Adipocyte (in vitro differentiated cells): ENCODE data around the gene RUNX2.
"Not testable (repeated sequence)": the region's sequence is repeated elsewhere in the genome, so short reads cannot be mapped to it uniquely, and the experiment has no call there.

ENCODE experiments used
- DNase-seq: peaks from one replicate; pipeline ENCODE4 v3.0.0-alpha.2; 2015; ENCODE audit warnings: low read depth
- H3K27me3 ChIP-seq: replicated peaks from 2 replicates; pipeline ENCODE4 v1.7.0; 2013; ENCODE audit warnings: mild to moderate bottlenecking, low read length, moderate library complexity; ENCODE audit not compliant: control insufficient read depth, insufficient read depth
- H3K36me3 ChIP-seq: 2 replicates; pipeline ENCODE4 v1.7.0; 2013; ENCODE audit warnings: low read length, mild to moderate bottlenecking, moderate library complexity; ENCODE audit not compliant: control insufficient read depth, insufficient read depth, severe bottlenecking
- H3K4me1 ChIP-seq: 2 replicates; pipeline ENCODE4 v1.7.0; 2013; ENCODE audit warnings: mild to moderate bottlenecking, low read length, moderate library complexity; ENCODE audit not compliant: control insufficient read depth, insufficient read depth
- H3K4me3 ChIP-seq: 2 replicates; pipeline ENCODE4 v1.7.0; 2013; ENCODE audit warnings: mild to moderate bottlenecking, low read length, moderate library complexity
- H3K9ac ChIP-seq: 2 replicates; pipeline ENCODE4 v1.7.0; 2013; ENCODE audit warnings: mild to moderate bottlenecking, low read length, moderate library complexity
- H3K9me3 ChIP-seq: 2 replicates; pipeline ENCODE4 v1.7.0; 2013; ENCODE audit warnings: mild to moderate bottlenecking, low read length, moderate library complexity; ENCODE audit not compliant: control insufficient read depth

The RUNX2 gene

DNA sequence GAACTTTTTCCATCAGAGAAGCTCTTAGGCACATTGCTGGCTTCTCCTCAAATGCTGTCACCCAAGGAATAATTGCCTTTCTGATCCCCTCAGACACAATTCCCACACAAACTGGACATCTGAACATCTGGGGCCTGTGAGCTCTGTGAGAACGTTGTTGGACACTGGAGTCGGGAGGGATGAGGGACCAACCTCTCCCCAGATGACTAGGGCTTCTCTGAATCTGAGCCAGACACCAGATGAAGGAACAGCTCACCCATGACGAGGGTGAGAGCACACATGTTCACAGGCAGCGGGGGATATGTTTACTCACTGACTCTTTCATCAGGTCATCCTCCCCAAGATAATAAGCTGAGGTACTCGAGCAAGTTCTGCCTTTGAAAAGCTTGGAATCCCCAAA lies 333.5 kb downstream of the RUNX2 start:
- Histone ChIP-seq H3K4me1 (no peaks in the 10 kb centered on the region), H3K9me3 (no peaks in the 10 kb centered on the region)

DNA sequence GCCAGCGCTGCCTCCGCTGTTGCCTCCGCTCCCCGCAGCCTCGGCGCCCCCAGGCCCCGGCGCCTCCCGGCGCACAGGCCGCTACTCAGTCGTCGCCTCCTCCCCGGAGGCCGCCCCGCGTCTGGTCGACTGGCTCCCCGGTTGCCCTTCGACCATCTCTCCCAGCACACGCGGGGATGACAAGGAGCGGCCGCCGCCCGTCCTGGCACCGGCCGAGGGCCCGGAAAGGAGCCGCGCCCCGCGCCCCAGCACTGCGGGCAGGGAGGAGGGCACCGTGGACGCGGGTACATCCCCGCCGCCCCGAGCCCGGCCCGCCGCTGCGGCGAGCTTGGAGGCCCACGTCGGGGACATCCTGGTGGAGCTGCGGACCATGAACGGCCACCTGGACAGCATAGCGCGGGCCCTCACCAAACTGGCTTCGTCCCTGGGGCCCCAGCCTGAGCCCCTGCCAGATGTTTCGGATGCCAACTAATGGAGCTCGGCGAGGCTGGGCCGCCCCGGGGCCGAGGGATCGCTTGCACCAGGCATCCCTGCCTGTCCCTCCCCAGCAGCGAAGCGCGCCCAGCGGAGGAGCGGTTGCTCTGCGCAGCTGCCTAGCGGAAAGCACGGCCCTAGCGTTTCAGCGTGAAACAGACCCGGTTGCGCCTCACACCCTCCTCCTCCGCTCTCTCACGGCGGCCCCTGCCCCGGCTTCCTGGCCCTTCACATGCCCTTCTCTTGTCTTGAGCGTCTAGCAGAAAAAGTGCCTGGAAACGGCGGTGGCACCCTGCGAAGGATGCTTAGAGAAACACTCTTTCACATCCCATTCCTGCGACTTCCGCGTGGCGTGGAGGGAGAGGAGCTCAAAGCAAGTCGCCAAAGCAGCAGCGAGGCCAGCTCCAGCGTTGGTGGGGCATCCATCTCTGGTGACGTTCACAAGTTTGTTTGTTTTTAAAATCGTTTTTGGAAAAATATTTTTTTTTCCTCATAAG lies 335.4 kb downstream of the RUNX2 start:
- H3K9me3 ChIP-seq = no peaks in the 10 kb centered on the region
- peak overlapping the region; percentile 74 for H3K4me3 ChIP-seq
- H3K36me3 ChIP-seq = no peaks in the 10 kb centered on the region
- no peak for DNase-seq
- peak overlapping the region; percentile 68 for H3K9ac ChIP-seq
- H3K27me3 ChIP-seq = no peaks in the 10 kb centered on the region
- H3K4me1 ChIP-seq = no peaks in the 10 kb centered on the region

More for the DNA sequence above, 333.5 kb downstream of the RUNX2 start:
- peak; percentile 45 for DNase-seq
- Histone ChIP-seq H3K27me3 (no peaks in the 10 kb centered on the region), H3K4me3 (no peak overlapping the region), H3K9ac (no peak overlapping the region), H3K36me3 (no peaks in the 10 kb centered on the region)

- no peaks in the 10 kb centered on the region for H3K27me3 ChIP-seq
- no peak overlapping the region for H3K4me3 ChIP-seq
- no peak overlapping the region for H3K9ac ChIP-seq
- no peak for DNase-seq
- H3K4me1 ChIP-seq = no peaks in the 10 kb centered on the region
- no peaks in the 10 kb centered on the region for H3K9me3 ChIP-seq
- H3K36me3 ChIP-seq = no peaks in the 10 kb centered on the region
Observed at GRCh38 chr6:45664707-45665106, 336.6 kb downstream of the RUNX2 start.

DNA sequence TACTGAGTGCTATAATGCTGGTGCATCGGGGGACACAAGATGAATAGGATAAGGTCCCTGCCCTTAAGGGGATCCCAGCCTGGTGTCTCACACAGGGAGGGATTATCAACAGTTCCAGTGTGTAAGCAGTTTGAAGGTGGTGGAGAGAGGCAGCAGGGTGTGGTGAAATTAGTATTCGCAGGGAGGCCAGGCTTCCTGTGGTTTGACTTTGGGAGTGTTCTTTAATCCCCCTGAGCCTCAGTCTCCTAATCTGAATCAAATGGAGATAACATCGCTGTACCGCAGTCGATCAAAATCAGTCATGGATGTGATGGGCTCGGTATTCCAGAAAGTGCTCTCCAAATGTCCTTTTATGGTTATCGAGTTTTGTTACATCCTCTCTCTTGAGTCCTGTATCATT lies 337.7 kb downstream of the RUNX2 start:
- no peak for DNase-seq

GRCh38 chr6:45666846-45667245 lies 338.7 kb downstream of the RUNX2 start:
- Histone ChIP-seq H3K4me1 (no peaks in the 10 kb centered on the region), H3K4me3 (no peak overlapping the region), H3K27me3 (no peaks in the 10 kb centered on the region), H3K9ac (no peak overlapping the region), H3K36me3 (no peaks in the 10 kb centered on the region), H3K9me3 (no peaks in the 10 kb centered on the region)
- DNase-seq = no peak

More for the DNA sequence above, 337.7 kb downstream of the RUNX2 start:
- Histone ChIP-seq H3K9me3 (no peaks in the 10 kb centered on the region), H3K4me3 (no peak overlapping the region), H3K27me3 (no peaks in the 10 kb centered on the region), H3K36me3 (no peaks in the 10 kb centered on the region), H3K4me1 (no peaks in the 10 kb centered on the region), H3K9ac (no peak overlapping the region)

GRCh38 chr6:45667300-45667699 lies 339.2 kb downstream of the RUNX2 start:
- H3K4me1 ChIP-seq = no peaks in the 10 kb centered on the region
- no peaks in the 10 kb centered on the region for H3K9me3 ChIP-seq
- no peak for DNase-seq
- no peaks in the 10 kb centered on the region for H3K36me3 ChIP-seq
- H3K27me3 ChIP-seq = no peaks in the 10 kb centered on the region
- H3K4me3 ChIP-seq = no peak overlapping the region
- no peak overlapping the region for H3K9ac ChIP-seq

DNA sequence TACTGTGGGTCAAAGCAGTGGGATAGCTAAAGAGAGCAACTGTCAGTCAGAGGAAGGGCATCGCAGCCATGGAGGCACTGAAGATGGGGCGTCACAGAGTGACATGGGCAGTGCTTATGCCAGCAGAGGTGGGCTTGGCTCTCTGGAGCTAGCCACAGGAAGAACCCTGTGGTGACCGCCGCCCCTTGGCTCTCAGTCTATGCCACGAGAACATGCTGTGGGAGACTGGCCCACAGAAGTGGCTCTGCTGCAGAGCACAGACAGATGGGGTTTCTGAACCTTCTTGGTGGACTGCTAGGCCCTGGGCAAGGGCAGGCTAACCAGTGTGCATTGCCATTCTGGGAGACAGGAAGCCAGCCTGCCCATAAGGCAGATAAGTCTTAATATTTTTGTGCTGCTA lies 339.6 kb downstream of the RUNX2 start:
- no peaks in the 10 kb centered on the region for H3K36me3 ChIP-seq
- H3K4me1 ChIP-seq = no peaks in the 10 kb centered on the region
- no peaks in the 10 kb centered on the region for H3K9me3 ChIP-seq
- no peak overlapping the region for H3K4me3 ChIP-seq
- H3K27me3 ChIP-seq = no peaks in the 10 kb centered on the region
- no peak for DNase-seq
- H3K9ac ChIP-seq = no peak overlapping the region

DNA sequence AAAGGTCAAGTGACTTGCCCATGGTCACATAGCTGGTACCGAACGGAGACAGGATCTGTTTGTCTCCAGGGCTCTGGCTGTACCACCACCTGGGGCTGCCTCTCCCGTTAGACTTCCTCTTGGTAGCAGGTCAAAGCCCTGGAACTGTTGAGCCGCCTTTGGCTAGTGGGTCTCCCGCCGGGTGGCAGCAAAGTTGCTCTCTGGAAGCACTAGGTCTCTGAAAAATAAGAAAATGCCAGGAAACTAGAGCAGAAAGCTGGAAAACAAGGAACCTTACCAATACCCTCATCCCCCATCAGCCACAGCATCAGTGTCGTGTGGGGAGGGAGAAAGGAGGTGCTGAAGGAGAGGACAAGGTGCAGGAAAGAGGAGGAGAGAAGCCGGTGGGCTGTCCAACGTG lies 340.6 kb downstream of the RUNX2 start:
- no peaks in the 10 kb centered on the region for H3K27me3 ChIP-seq
- no peaks in the 10 kb centered on the region for H3K36me3 ChIP-seq
- H3K9ac ChIP-seq = no peak overlapping the region
- no peak overlapping the region for H3K4me3 ChIP-seq
- no peak for DNase-seq
- H3K4me1 ChIP-seq = no peaks in the 10 kb centered on the region
- no peaks in the 10 kb centered on the region for H3K9me3 ChIP-seq

DNA sequence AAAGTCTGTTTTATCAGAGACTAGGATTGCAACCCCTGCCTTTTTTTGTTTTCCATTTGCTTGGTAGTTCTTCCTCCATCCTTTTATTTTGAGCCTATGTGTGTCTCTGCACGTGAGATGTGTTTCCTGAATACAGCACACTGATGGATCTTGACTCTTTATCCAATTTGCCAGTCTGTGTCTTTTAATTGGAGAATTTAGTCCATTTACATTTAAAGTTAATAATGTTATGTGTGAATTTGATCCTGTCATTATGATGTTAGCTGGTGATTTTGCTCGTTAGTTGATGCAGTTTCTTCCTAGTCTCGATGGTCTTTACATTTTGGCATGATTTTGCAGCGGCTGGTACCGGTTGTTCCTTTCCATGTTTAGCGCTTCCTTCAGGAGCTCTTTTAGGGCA lies 345.0 kb downstream of the RUNX2 start:
- H3K9ac ChIP-seq, DNase-seq, H3K4me3 ChIP-seq, H3K36me3 ChIP-seq, H3K27me3 ChIP-seq, H3K9me3 ChIP-seq: not testable (repeated sequence)
- H3K4me1 ChIP-seq = peaks cover 13% of the 10 kb centered on the region

GRCh38 chr6:45675166-45675565 lies 347.0 kb downstream of the RUNX2 start:
- H3K36me3 ChIP-seq, DNase-seq, H3K4me3 ChIP-seq, H3K27me3 ChIP-seq, H3K9ac ChIP-seq, H3K9me3 ChIP-seq: not testable (repeated sequence)
- peaks cover 14% of the 10 kb centered on the region for H3K4me1 ChIP-seq

DNA sequence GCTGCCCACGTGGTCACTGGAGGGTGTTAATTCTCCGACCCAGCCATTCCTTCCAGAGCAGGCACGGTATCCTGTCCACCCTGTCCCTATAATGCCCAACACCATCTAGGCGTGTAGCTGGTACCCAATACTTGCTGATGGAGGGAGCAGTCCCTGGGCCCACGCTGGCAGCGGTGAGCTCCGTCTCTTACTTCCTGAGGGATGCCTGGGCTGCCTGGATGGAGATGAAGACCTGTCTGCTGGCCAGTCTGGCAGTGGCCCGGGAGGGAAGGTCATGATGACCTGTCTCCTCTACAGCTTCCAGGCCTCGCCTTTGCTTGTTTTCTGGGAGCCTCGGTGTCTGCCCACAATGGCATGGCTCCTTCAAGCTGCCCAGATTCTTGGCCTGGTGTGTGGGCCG lies 347.5 kb downstream of the RUNX2 start:
- H3K27me3 ChIP-seq = no peaks in the 10 kb centered on the region
- H3K9me3 ChIP-seq = no peaks in the 10 kb centered on the region
- no peaks in the 10 kb centered on the region for H3K36me3 ChIP-seq
- DNase-seq = no peak
- H3K4me3 ChIP-seq = no peak overlapping the region
- no peak overlapping the region for H3K9ac ChIP-seq
- H3K4me1 ChIP-seq = peaks cover 14% of the 10 kb centered on the region
